Measurements from ENCODE around the gene JMJD1C.
"Not testable (repeated sequence)": the region's sequence is repeated elsewhere in the genome, so short reads cannot be mapped to it uniquely, and the experiment has no call there.

The JMJD1C gene

DNA sequence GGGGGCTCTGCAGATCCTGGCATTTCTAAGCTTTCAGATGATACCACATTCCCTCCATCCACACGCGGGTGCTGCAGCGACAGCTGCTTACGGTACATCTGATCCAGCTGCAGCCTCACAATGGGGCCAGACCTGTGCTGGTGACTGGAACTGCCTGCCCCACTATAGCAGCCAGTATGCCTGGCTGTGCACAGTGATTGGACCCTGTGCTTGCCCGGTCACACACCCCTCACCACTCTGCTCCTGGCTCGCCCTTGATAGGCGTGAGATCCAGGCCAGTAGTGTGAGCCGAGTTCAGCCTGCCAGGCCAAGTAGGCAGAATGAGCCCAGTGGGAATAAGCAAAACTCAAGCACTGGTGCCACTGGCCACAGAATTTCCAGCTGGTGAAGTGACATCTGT, 167.8 kb downstream of the JMJD1C start:
- no peaks in the 10 kb centered on the region for H3K79me2 ChIP-seq (ENCODE audit: low read length)
- TF ChIP-seq, protein P1, sequence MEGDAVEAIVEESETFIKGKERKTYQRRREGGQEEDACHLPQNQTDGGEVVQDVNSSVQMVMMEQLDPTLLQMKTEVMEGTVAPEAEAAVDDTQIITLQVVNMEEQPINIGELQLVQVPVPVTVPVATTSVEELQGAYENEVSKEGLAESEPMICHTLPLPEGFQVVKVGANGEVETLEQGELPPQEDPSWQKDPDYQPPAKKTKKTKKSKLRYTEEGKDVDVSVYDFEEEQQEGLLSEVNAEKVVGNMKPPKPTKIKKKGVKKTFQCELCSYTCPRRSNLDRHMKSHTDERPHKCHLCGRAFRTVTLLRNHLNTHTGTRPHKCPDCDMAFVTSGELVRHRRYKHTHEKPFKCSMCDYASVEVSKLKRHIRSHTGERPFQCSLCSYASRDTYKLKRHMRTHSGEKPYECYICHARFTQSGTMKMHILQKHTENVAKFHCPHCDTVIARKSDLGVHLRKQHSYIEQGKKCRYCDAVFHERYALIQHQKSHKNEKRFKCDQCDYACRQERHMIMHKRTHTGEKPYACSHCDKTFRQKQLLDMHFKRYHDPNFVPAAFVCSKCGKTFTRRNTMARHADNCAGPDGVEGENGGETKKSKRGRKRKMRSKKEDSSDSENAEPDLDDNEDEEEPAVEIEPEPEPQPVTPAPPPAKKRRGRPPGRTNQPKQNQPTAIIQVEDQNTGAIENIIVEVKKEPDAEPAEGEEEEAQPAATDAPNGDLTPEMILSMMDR (IDR thresholded peaks at IDR 0.05; ENCODE audit: low read depth, low read length) = no peak
- TF ChIP-seq EZH2phosphoT487 (IDR thresholded peaks at IDR 0.05; ENCODE audit: low read depth) = no peak
- no peak overlapping the region for H3K9ac ChIP-seq (ENCODE audit: low read length)
- no peaks in the 10 kb centered on the region for H3K27me3 ChIP-seq (ENCODE audit: low read depth, low read length)
- H3K4me2 ChIP-seq (ENCODE audit: low read length) = no peak overlapping the region
- no peak overlapping the region for H3K27ac ChIP-seq (ENCODE audit: low read length)
- no peak overlapping the region for H3K4me3 ChIP-seq (ENCODE audit: low read length)
- H3K36me3 ChIP-seq (replicated peaks; ENCODE audit: low read depth, low read length) = no peaks in the 10 kb centered on the region
- H3K9me3 ChIP-seq (ENCODE audit: insufficient read depth, low read length) = no peaks in the 10 kb centered on the region
- H3K4me1 ChIP-seq (ENCODE audit: low read length) = no peaks in the 10 kb centered on the region
- H4K20me1 ChIP-seq (ENCODE audit: insufficient read depth, low read length) = no peaks in the 10 kb centered on the region
- H2AFZ ChIP-seq (ENCODE audit: low read depth, low read length) = no peak overlapping the region

DNA sequence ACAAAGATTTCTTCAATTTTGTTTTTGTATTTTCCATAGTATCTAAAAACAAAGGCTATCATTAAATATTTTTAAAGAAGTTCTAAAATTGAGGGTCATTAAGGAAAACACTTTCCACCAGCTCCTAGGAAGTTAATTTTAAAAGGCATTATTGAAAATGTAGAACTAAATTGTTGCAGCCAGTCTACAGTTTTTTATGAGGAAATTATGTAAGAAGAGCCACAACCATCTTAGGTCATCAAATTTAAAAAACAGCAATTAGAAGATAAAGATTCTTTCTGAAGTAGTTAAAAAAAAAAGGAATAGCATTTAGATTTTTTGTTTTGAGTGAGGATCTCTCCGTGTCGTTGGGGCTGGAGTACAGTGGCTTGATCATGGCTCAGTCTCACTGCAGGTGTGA, 171.0 kb downstream of the JMJD1C start:
- no peaks in the 10 kb centered on the region for H3K9me3 ChIP-seq (ENCODE audit: insufficient read depth, low read length)
- H3K27me3 ChIP-seq (ENCODE audit: low read depth, low read length) = no peaks in the 10 kb centered on the region
- no peak overlapping the region for H3K4me3 ChIP-seq (ENCODE audit: low read length)
- no peak overlapping the region for H2AFZ ChIP-seq (ENCODE audit: low read depth, low read length)
- H3K36me3 ChIP-seq (replicated peaks; ENCODE audit: low read depth, low read length) = no peaks in the 10 kb centered on the region
- TF ChIP-seq, protein P1 (IDR thresholded peaks at IDR 0.05; ENCODE audit: low read depth, low read length) = no peak
- TF ChIP-seq EZH2phosphoT487 (IDR thresholded peaks at IDR 0.05; ENCODE audit: low read depth) = no peak
- no peaks in the 10 kb centered on the region for H3K4me1 ChIP-seq (ENCODE audit: low read length)
- no peak overlapping the region for H3K4me2 ChIP-seq (ENCODE audit: low read length)
- no peak overlapping the region for H3K9ac ChIP-seq (ENCODE audit: low read length)
- no peak overlapping the region for H3K27ac ChIP-seq (ENCODE audit: low read length)
- H4K20me1 ChIP-seq (ENCODE audit: insufficient read depth, low read length) = no peaks in the 10 kb centered on the region
- H3K79me2 ChIP-seq (ENCODE audit: low read length) = no peaks in the 10 kb centered on the region

DNA sequence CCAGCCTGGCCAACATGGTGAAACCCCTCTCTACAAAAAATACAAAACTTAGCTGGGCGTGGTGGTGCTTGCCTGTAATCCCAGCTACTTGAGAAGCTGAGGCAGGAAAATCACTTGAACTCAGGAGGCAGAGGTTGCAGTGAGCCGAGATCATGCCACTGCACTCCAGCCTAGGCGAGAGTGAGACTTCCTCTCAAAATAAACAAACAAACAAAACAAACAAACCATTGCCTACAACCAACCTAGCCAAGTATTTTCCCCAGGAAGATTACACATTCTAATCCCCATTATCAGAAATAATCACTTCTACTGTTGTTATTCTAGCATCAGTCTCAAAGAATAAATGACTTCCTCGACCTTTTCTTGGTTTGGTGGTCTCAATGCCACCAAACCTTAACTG, 172.9 kb downstream of the JMJD1C start:
- H3K9me3 ChIP-seq (ENCODE audit: insufficient read depth, low read length); H3K27me3 ChIP-seq (ENCODE audit: low read depth, low read length); H3K4me2 ChIP-seq (ENCODE audit: low read length); H3K27ac ChIP-seq (ENCODE audit: low read length); H4K20me1 ChIP-seq (ENCODE audit: insufficient read depth, low read length); H2AFZ ChIP-seq (ENCODE audit: low read depth, low read length); H3K36me3 ChIP-seq (replicated peaks; ENCODE audit: low read depth, low read length); H3K9ac ChIP-seq (ENCODE audit: low read length); H3K4me1 ChIP-seq (ENCODE audit: low read length); H3K79me2 ChIP-seq (ENCODE audit: low read length); H3K4me3 ChIP-seq (ENCODE audit: low read length): not testable (repeated sequence)

DNA sequence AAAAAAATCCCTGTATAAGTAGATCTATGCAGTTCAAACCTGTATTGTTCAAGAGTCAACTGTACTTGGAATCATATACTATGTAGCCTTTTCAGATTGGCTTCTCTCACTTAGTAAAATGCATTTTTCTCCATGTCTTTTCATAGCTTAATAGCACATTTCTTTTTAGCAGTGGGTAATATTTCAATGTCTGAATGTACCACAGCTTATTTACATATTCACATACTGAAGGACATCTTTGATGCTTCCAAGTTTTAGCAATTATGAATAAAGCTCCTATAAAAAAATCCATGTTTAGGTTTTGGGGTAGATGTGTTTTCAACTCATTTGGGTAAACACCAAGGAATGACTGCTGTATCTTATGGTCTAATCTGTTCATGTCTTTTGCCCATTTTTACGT, 177.6 kb downstream of the JMJD1C start:
- Histone ChIP-seq H4K20me1 (ENCODE audit: insufficient read depth, low read length) (no peaks in the 10 kb centered on the region), H3K27me3 (ENCODE audit: low read depth, low read length) (no peaks in the 10 kb centered on the region), H3K4me2 (ENCODE audit: low read length) (no peak overlapping the region), H3K36me3 (replicated peaks; ENCODE audit: low read depth, low read length) (no peaks in the 10 kb centered on the region), H3K27ac (ENCODE audit: low read length) (no peak overlapping the region), H3K9me3 (ENCODE audit: insufficient read depth, low read length) (no peaks in the 10 kb centered on the region), H3K9ac (ENCODE audit: low read length) (no peak overlapping the region), H3K79me2 (ENCODE audit: low read length) (peaks cover 22% of the 10 kb centered on the region), H3K4me1 (ENCODE audit: low read length) (peaks cover 29% of the 10 kb centered on the region), H2AFZ (ENCODE audit: low read depth, low read length) (no peak overlapping the region), H3K4me3 (ENCODE audit: low read length) (no peak overlapping the region)
- TF ChIP-seq, protein P1 (IDR thresholded peaks at IDR 0.05; ENCODE audit: low read depth, low read length) = no peak
- TF ChIP-seq EZH2phosphoT487 (IDR thresholded peaks at IDR 0.05; ENCODE audit: low read depth) = no peak

DNA sequence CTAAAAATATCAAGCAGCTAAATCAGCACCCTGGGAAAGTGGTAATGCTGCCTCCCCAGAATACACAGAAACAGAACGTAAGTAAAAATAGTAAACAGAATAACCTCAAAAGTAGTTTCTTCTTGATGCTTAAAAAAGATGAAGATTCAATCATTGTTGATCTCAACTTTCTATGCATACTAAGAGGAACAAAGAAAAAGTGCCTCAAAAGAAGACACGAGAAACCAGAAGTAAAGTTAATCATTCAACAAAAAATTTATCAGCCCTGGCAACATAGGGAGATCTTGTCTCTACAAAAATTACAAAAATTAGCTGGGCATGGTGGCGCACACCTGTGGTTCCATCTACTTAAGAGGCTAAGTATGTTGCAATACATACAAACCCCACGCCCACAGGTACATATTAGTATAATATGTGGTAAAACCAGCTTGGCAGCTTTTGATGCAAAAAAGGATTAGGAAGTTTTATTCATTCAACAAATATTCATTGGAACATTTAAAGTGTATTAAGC, 179.0 kb downstream of the JMJD1C start:
- H3K4me3 ChIP-seq (ENCODE audit: low read length) = peak overlapping the region; percentile 36
- no peak overlapping the region for H2AFZ ChIP-seq (ENCODE audit: low read depth, low read length)
- peaks cover 35% of the 10 kb centered on the region for H3K4me1 ChIP-seq (ENCODE audit: low read length)
- TF ChIP-seq EZH2phosphoT487 (IDR thresholded peaks at IDR 0.05; ENCODE audit: low read depth) = no peak
- TF ChIP-seq, protein P1 (IDR thresholded peaks at IDR 0.05; ENCODE audit: low read depth, low read length) = no peak
- H3K79me2 ChIP-seq (ENCODE audit: low read length) = peaks cover 26% of the 10 kb centered on the region
- peak overlapping the region; percentile 58 for H3K27ac ChIP-seq (ENCODE audit: low read length)
- no peaks in the 10 kb centered on the region for H3K9me3 ChIP-seq (ENCODE audit: insufficient read depth, low read length)
- H3K4me2 ChIP-seq (ENCODE audit: low read length) = peak overlapping the region; percentile 65
- peak overlapping the region; percentile 31; the same call in 1 of the 2 replicates for H3K9ac ChIP-seq (ENCODE audit: low read length)
- no peaks in the 10 kb centered on the region for H3K27me3 ChIP-seq (ENCODE audit: low read depth, low read length)
- H3K36me3 ChIP-seq (replicated peaks; ENCODE audit: low read depth, low read length) = no peaks in the 10 kb centered on the region
- H4K20me1 ChIP-seq (ENCODE audit: insufficient read depth, low read length) = no peaks in the 10 kb centered on the region
